ENCODE data around the gene NOXA1. TPM values are rescaled to one million over a fixed set of nuclear protein-coding genes. Genes with fewer than 3 reads are reported as not detected.

Gene NOXA1
- total and polyA plus RNA-seq, 9 of the 15 experiments (the other 6 are each of a cell fraction or from before 2014, with no cell fraction given): 0.07 to 1.2 (median 0.20) TPM; not detected in 4

DNA sequence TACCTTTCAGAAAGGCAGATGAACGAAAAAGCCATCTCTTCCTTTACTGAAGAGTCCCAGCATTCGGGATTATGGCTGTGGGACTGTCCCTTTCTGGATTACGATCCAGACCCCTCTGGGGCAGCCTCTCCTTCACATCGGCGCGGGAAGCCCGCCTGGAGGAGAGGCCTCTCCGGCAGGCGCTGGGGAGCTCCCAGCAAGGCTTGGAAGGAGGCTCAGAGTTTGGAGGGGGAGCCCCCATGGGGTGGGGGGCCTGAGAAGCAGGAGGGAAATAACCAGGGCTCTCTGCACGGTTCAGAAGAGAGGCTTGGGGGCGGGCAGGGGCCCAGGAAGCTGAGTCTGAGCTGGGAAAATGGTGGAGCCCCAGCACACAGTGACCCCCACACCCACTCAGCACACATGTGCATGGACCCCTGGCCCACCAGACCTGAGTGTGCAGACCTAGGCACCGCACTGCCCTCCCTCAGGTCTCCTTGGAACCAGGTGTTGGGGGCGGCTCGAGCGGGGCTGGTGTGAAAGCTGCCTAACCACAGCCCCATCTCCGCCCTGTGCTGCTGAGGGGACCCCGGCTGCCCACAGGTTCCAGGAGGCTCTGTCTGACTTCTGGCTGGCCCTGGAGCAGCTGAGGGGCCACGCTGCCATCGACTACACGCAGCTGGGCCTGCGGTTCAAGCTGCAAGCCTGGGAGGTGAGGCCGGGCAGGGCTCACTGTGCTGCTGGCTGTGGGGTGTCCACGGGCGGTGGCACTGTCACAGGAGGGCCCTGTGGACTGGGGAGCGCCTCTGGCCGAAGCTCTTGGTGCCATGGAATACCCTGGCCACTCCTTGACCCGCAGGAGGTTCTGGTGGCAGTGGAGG lies 4.5 kb downstream of the NOXA1 start:
- Histone ChIP-seq H3K36me3 (ENCODE audit: control insufficient read depth, insufficient read depth, low read length) (no peaks in the 10 kb centered on the region), H3K4me2 (ENCODE audit: insufficient read depth, low read length) (no peak overlapping the region), H3K4me1 (replicated peaks in 1 of 2; ENCODE audit: control insufficient read depth in 2 of 2, insufficient read depth in 2 of 2, low read length in 2 of 2) (peaks cover 25 to 83% of the 10 kb centered on the region in 2 experiments), H3K79me2 (ENCODE audit: control insufficient read depth, insufficient read depth, low read length) (peaks cover 4% of the 10 kb centered on the region; the same call in 2 of the 3 replicates), H3K9me1 (ENCODE audit: control insufficient read depth, insufficient read depth, low read length) (no peaks in the 10 kb centered on the region), H3K27ac (ENCODE audit: extremely low read depth, low read depth, low read length) (no peak overlapping the region), H3K4me3 (no peak overlapping the region), H3K27me3 (ENCODE audit: control insufficient read depth in 2 of 2, insufficient read depth in 2 of 2, low read length in 2 of 2) (no peaks in the 10 kb centered on the region), H3K9me3 (replicated peaks; ENCODE audit: control insufficient read depth, insufficient read depth, low read depth, low read length) (no peaks in the 10 kb centered on the region), H4K20me1 (replicated peaks; ENCODE audit: control insufficient read depth, insufficient read depth, low read length) (no peaks in the 10 kb centered on the region), H3K9ac (ENCODE audit: insufficient read depth in 1 of 2, low read depth in 2 of 2, low read length in 2 of 2) (peak overlapping the region in 1 of 2 experiments; percentile 47; a peak in 1 of 4 replicates), H2AFZ (ENCODE audit: low read depth, low read length) (no peak overlapping the region)
- DNase-seq (ENCODE audit: extremely low read depth in 1 of 4, low spot score in 3 of 4) (no peak), FAIRE-seq (no peak), ATAC-seq (no peak)
- in situ Hi-C loops (cut with MboI) (no loop called here), intact Hi-C loops (cut with micrococcal nuclease) (loop anchor here (10.0 kb wide), 1 partner anchor 123 kb away; the partner anchor contains the start of gene NRARP)
- ChIA-PET POLR2A (interaction anchor here (1.0 to 1.3 kb wide), 3 partner anchors 8 to 20 kb away, joined by 3 to 4 read pairs (median 4); no protein-coding TSS in a partner anchor), CTCF (ENCODE audit: low intra/inter-chr PET ratio) (no interaction called here)
- 75% methylated on average over 24 of the region's 27 CpGs for WGBS (ENCODE audit: insufficient coverage, low coverage, missing lambda C conversion rate)
- no TSS peak for BruUV-seq (replicated peaks)
- TF ChIP-seq ZFP30 (CRISPR knock-in tag; IDR thresholded peaks at IDR 0.05; ENCODE audit: borderline replicate concordance) (no peak), NCOA6 (IDR thresholded peaks at IDR 0.05) (no peak), RBFOX2 (IDR thresholded peaks at IDR 0.05; ENCODE audit: low read depth, low read length) (0 out of 2 replicates have a peak, but pooled peaks have one; percentile 21), SMAD1 (IDR thresholded peaks at IDR 0.05; ENCODE audit: low read depth, low read length, partially characterized antibody) (no peak), HCFC1 (IDR thresholded peaks at IDR 0.05; ENCODE audit: low read depth, low read length) (no peak), COPS2 (conservative IDR thresholded peaks at IDR 0.05) (no peak), XRCC5 (IDR thresholded peaks at IDR 0.05; ENCODE audit: low read depth, low read length) (no peak), FOXK2 (conservative IDR thresholded peaks at IDR 0.05 in 1 of 2, IDR thresholded peaks at IDR 0.05 in 1 of 2; ENCODE audit: low read depth in 2 of 2) (no peak), HDAC3 (IDR thresholded peaks at IDR 0.05; ENCODE audit: borderline replicate concordance, partially characterized antibody) (no peak), ZBTB7A (IDR thresholded peaks at IDR 0.05; ENCODE audit: borderline replicate concordance, control insufficient read depth, low read depth, low read length) (0 out of 2 replicates have a peak, but pooled peaks have one; percentile 20), HMG20A (CRISPR knock-in tag; conservative IDR thresholded peaks at IDR 0.05) (no peak), POLR2G (IDR thresholded peaks at IDR 0.05; ENCODE audit: low read depth, low read length) (0 out of 2 replicates have a peak, but pooled peaks have one; percentile 54), NRF1 (conservative IDR thresholded peaks at IDR 0.05 in 1 of 2, IDR thresholded peaks at IDR 0.05 in 1 of 2) (no peak)
- TF ChIP-seq, protein P1, sequence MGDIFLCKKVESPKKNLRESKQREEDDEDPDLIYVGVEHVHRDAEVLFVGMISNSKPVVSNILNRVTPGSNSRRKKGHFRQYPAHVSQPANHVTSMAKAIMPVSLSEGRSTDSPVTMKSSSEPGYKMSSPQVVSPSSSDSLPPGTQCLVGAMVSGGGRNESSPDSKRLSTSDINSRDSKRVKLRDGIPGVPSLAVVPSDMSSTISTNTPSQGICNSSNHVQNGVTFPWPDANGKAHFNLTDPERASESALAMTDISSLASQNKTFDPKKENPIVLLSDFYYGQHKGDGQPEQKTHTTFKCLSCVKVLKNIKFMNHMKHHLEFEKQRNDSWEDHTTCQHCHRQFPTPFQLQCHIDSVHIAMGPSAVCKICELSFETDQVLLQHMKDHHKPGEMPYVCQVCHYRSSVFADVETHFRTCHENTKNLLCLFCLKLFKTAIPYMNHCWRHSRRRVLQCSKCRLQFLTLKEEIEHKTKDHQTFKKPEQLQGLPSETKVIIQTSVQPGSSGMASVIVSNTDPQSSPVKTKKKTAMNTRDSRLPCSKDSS (IDR thresholded peaks at IDR 0.05; ENCODE audit: low read depth, partially characterized antibody): no peak
- TF ChIP-seq, protein P2, sequence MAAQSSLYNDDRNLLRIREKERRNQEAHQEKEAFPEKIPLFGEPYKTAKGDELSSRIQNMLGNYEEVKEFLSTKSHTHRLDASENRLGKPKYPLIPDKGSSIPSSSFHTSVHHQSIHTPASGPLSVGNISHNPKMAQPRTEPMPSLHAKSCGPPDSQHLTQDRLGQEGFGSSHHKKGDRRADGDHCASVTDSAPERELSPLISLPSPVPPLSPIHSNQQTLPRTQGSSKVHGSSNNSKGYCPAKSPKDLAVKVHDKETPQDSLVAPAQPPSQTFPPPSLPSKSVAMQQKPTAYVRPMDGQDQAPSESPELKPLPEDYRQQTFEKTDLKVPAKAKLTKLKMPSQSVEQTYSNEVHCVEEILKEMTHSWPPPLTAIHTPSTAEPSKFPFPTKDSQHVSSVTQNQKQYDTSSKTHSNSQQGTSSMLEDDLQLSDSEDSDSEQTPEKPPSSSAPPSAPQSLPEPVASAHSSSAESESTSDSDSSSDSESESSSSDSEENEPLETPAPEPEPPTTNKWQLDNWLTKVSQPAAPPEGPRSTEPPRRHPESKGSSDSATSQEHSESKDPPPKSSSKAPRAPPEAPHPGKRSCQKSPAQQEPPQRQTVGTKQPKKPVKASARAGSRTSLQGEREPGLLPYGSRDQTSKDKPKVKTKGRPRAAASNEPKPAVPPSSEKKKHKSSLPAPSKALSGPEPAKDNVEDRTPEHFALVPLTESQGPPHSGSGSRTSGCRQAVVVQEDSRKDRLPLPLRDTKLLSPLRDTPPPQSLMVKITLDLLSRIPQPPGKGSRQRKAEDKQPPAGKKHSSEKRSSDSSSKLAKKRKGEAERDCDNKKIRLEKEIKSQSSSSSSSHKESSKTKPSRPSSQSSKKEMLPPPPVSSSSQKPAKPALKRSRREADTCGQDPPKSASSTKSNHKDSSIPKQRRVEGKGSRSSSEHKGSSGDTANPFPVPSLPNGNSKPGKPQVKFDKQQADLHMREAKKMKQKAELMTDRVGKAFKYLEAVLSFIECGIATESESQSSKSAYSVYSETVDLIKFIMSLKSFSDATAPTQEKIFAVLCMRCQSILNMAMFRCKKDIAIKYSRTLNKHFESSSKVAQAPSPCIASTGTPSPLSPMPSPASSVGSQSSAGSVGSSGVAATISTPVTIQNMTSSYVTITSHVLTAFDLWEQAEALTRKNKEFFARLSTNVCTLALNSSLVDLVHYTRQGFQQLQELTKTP (IDR thresholded peaks at IDR 0.05; ENCODE audit: low read depth in 1 of 2, partially characterized antibody in 2 of 2): no peak
